Osteocyte (in vitro differentiated cells): ENCODE results near the gene ADGRG6. TPM values are rescaled to one million over a fixed set of nuclear protein-coding genes. Genes with fewer than 3 reads are reported as not detected.
A peak's percentile ranks its signal among the peaks of the same experiment; 100 is the strongest.

ENCODE experiments used
- DNase-seq: peaks from one replicate; pipeline ENCODE4 v3.0.0; 2021; ENCODE audit warnings: mixed read lengths; ENCODE audit not compliant: unreplicated experiment; ENCODE audit errors: extremely low spot score
- H3K27ac Mint-ChIP-seq: one replicate; pipeline ENCODE4 v1.8.0; 2021; ENCODE audit warnings: mild to moderate bottlenecking, mixed read lengths; ENCODE audit not compliant: unreplicated experiment
- H3K27me3 Mint-ChIP-seq: one replicate; pipeline ENCODE4 v1.8.0; 2021; ENCODE audit warnings: mixed read lengths; ENCODE audit not compliant: unreplicated experiment
- H3K36me3 Mint-ChIP-seq: one replicate; pipeline ENCODE4 v1.8.0; 2021; ENCODE audit warnings: mixed read lengths; ENCODE audit not compliant: unreplicated experiment
- H3K4me1 Mint-ChIP-seq: one replicate; pipeline ENCODE4 v1.8.0; 2021; ENCODE audit warnings: mixed read lengths; ENCODE audit not compliant: unreplicated experiment
- H3K4me3 Mint-ChIP-seq: one replicate; pipeline ENCODE4 v1.8.0; 2021; ENCODE audit warnings: mild to moderate bottlenecking, moderate library complexity, mixed read lengths; ENCODE audit not compliant: unreplicated experiment
- H3K9me3 Mint-ChIP-seq: one replicate; pipeline ENCODE4 v1.8.0; 2021; ENCODE audit warnings: mixed read lengths; ENCODE audit not compliant: unreplicated experiment
- total RNA-seq: library from RNA; stranded (reverse); gene quantifications from 2 replicates; pipeline ENCODE4 v1.2.1, GENCODE V29; 2021
- TF ChIP-seq, protein P1 (sequence below): fragments of 200-600 bp; sonication (generic); IDR thresholded peaks from 2 replicates; pipeline ENCODE4 v1.5.0; 2021; ENCODE audit warnings: antibody characterized with exemption, mild to moderate bottlenecking, moderate library complexity

Gene ADGRG6
- total RNA-seq, 1 donor from 2014 or later = 0.51 TPM

DNA sequence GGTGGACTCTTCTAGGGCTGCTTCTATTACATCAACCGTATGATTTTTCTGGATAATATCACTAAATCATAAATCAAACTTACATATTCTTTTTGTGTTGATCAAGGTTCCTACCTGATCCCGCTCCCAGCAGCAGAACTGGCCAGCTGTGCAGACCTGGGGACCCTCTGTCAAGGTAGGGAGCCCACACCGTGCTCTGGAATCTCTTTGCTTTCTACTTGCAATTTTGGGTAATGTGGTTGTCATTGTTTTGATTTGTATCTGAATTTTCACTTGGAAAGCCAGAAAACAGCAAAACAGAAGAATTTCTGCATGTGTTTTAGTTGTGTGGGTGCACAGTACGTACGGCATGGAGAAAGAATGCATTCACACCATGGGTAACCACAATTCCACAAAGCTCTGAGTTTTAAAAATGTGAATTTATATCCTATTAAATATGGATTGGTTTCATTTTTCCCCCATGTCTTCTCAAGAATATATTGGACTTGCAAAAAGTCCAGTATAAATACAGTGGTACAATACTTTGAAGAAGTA is 80.1 kb downstream of the ADGRG6 start:
- Mint-ChIP-seq H3K27me3 (no peaks in the 10 kb centered on the region), H3K4me3 (no peak overlapping the region), H3K27ac (no peak overlapping the region), H3K36me3 (no peaks in the 10 kb centered on the region), H3K4me1 (peaks cover 4% of the 10 kb centered on the region), H3K9me3 (no peaks in the 10 kb centered on the region)
- TF ChIP-seq, protein P1, sequence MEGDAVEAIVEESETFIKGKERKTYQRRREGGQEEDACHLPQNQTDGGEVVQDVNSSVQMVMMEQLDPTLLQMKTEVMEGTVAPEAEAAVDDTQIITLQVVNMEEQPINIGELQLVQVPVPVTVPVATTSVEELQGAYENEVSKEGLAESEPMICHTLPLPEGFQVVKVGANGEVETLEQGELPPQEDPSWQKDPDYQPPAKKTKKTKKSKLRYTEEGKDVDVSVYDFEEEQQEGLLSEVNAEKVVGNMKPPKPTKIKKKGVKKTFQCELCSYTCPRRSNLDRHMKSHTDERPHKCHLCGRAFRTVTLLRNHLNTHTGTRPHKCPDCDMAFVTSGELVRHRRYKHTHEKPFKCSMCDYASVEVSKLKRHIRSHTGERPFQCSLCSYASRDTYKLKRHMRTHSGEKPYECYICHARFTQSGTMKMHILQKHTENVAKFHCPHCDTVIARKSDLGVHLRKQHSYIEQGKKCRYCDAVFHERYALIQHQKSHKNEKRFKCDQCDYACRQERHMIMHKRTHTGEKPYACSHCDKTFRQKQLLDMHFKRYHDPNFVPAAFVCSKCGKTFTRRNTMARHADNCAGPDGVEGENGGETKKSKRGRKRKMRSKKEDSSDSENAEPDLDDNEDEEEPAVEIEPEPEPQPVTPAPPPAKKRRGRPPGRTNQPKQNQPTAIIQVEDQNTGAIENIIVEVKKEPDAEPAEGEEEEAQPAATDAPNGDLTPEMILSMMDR = no peak
- DNase-seq = no peak

DNA sequence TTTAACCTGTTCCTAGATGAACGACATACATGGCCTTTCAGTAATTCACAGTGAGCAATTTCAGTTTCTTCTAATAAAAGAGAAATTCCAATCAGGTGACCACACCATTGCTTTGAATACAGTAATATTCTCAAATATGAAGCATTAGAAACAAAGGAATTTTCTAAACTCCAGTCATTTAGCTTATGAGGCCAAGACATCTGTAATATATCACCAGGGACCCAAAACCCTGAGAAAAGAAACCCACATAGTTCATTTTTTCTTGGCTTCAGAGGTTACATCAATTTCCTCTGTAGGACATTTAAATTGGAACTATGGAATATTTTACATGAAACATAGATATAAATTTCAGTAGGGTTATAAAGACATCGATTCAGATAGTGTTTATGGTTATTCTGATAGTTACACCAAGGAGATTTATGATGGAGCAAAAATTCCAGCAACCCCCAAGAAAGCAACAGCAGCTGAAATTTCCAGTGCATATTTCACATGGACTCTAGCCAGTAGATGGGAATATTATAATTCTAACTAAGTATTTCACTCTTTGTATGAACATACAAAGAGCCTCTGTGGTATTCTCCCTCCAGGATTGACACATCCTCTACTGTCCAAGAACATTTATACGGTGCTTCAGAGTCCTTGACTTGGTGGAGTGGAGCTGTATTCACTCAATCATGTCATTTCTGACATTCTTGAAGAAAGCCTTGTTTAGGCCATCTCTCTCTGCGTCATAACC is 82.9 kb downstream of the ADGRG6 start:
- no peak for DNase-seq
- H3K4me3 Mint-ChIP-seq = no peak overlapping the region
- H3K4me1 Mint-ChIP-seq = no peaks in the 10 kb centered on the region

DNA sequence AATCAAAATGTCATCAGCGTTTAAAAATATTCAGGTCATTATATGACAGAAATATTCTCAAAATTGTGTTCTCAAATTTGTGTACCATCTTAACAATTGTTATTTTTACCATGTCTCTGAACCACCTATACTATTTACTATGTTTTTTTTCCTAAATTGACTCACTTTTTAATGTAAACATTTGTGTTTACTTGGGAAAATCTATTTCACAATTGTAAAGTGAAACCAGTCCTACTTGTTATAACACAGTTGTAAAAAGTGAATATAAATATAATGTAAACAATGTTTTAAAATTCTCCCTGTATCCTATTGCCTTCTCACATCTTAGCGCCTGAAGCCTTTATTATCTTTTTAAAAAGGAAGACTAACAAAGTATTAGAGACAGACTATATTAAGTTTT is 83.5 kb downstream of the ADGRG6 start:
- Mint-ChIP-seq H3K27ac (no peak overlapping the region), H3K9me3 (no peaks in the 10 kb centered on the region), H3K4me1 (no peaks in the 10 kb centered on the region), H3K4me3 (no peak overlapping the region), H3K36me3 (no peaks in the 10 kb centered on the region), H3K27me3 (no peaks in the 10 kb centered on the region)
- TF ChIP-seq, protein P1 = no peak
- DNase-seq = no peak

More for the DNA sequence above, 82.9 kb downstream of the ADGRG6 start:
- TF ChIP-seq, protein P1 = no peak
- Mint-ChIP-seq H3K36me3 (no peaks in the 10 kb centered on the region), H3K27me3 (no peaks in the 10 kb centered on the region), H3K9me3 (no peaks in the 10 kb centered on the region), H3K27ac (no peak overlapping the region)

DNA sequence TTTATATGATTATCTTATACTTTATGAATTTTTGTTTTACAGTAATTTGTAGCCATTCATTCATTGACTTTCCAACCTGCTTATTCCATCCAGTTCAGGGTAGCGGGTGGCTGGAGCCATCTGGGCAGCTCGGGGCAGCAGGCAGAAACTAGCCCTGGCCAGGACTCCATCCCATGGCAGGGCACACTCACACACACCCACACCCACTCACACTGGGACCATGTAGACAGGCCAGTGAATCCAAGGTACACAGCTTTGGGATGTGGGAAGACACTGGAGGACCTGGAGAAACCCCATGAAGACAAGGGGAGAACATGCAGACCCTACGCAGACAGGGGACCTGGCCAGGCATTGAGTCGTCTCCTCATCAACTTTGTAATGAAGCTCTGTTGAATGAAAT is 84.8 kb downstream of the ADGRG6 start:
- H3K4me1 Mint-ChIP-seq = no peaks in the 10 kb centered on the region
- H3K36me3 Mint-ChIP-seq = no peaks in the 10 kb centered on the region
- no peaks in the 10 kb centered on the region for H3K27me3 Mint-ChIP-seq
- no peak overlapping the region for H3K4me3 Mint-ChIP-seq
- TF ChIP-seq, protein P1 = no peak
- no peak overlapping the region for H3K27ac Mint-ChIP-seq
- no peak for DNase-seq
- no peaks in the 10 kb centered on the region for H3K9me3 Mint-ChIP-seq

DNA sequence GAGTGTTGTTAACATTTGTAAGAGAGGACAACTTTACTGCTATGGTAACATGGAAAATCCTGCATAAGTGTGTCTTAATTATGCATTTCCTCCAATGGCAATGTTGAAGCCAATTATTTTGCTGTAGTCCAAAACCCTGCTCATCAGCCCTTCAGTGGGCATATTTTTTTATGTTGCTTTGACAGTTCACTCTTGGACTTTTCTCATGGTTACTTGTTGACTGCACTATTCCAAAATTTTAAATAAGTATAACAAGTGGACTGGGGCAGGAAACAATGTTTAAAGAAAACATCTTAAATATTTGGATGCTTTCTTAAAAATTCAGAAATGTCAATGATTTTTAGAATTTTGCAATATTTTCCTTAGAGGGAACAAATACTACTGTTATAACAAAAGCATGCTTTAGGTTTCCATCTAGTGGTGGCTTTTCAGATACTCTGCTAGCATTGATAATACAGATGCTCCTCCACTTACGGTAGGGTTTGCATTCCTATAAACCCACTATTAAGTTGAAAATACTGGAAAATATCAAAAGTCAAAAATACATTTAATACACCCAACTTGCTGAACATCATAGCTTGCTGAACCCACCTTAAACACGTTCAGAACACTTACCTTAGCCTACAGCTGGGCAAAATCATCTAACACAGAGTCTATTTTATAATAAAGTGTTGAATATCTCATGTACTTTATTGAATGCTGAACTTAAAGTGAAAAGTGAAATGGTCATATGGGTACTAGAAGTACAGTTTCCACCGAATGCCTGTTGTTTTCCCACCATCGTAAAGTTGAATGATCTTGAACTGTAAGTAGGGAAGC is 86.4 kb downstream of the ADGRG6 start:
- H3K9me3 Mint-ChIP-seq = no peaks in the 10 kb centered on the region
- no peak overlapping the region for H3K27ac Mint-ChIP-seq
- TF ChIP-seq, protein P1 = peak; percentile 75
- no peak for DNase-seq
- H3K36me3 Mint-ChIP-seq = no peaks in the 10 kb centered on the region
- no peak overlapping the region for H3K4me3 Mint-ChIP-seq
- H3K27me3 Mint-ChIP-seq = no peaks in the 10 kb centered on the region
- H3K4me1 Mint-ChIP-seq = no peaks in the 10 kb centered on the region
